NCI-H2227 (cell line): Measurements from ENCODE around the gene NDUFS5.
"Not testable (repeated sequence)": the region's sequence is repeated elsewhere in the genome, so short reads cannot be mapped to it uniquely, and the experiment has no call there.

ENCODE experiments used
- DNase-seq: peaks from one replicate; lab custom pipeline; 2025; ENCODE audit not compliant: unreplicated experiment; lab: John Stamatoyannopoulos, UW

NDUFS5 gene

GRCh38 chr1:39026051-39026865 is at the start of gene NDUFS5:
Gene NDUFS5, plus strand, starts transcription at chr1:39026350. Its CDS starts 2,375 bp downstream, at chr1:39028725.
- DNase-seq: peak; percentile 93

GRCh38 chr1:38977399-38978244 is 48.5 kb upstream of the NDUFS5 start:
- DNase-seq: not testable (repeated sequence)

- DNase-seq: not testable (repeated sequence)
Measured at GRCh38 chr1:38978245-38978542, 48.0 kb upstream of the NDUFS5 start.

GRCh38 chr1:38979380-38979779 is 46.8 kb upstream of the NDUFS5 start:
- DNase-seq: peak; percentile 68

GRCh38 chr1:38989979-38990378 is 36.2 kb upstream of the NDUFS5 start:
- no peak for DNase-seq

GRCh38 chr1:38990386-38990737 is 35.8 kb upstream of the NDUFS5 start:
- DNase-seq: peak; percentile 40

GRCh38 chr1:38990738-38991637 is 35.2 kb upstream of the NDUFS5 start, which contains the start of gene AKIRIN1:
Gene AKIRIN1, plus strand, starts transcription at chr1:38991276. Its CDS starts 105 bp downstream, at chr1:38991381.
- peak; percentile 98 for DNase-seq

- peak; percentile 58 for DNase-seq
Measured at GRCh38 chr1:38991638-38992411, 34.3 kb upstream of the NDUFS5 start.

GRCh38 chr1:38992412-38993111 is 33.6 kb upstream of the NDUFS5 start:
- DNase-seq: no peak

- no peak for DNase-seq
Measured at GRCh38 chr1:38994196-38994595, 32.0 kb upstream of the NDUFS5 start.

GRCh38 chr1:38997034-38997900 is 28.9 kb upstream of the NDUFS5 start:
- DNase-seq: no peak

GRCh38 chr1:38997901-38998190 is 28.3 kb upstream of the NDUFS5 start:
- DNase-seq: no peak

- no peak for DNase-seq
Measured at GRCh38 chr1:39001516-39002421, 24.4 kb upstream of the NDUFS5 start.

- no peak for DNase-seq
Measured at GRCh38 chr1:39003281-39003680, 22.9 kb upstream of the NDUFS5 start.

- no peak for DNase-seq
Measured at GRCh38 chr1:39003794-39004193, 22.4 kb upstream of the NDUFS5 start.

- no peak for DNase-seq
Measured at GRCh38 chr1:39006287-39006686, 19.9 kb upstream of the NDUFS5 start.

- DNase-seq: no peak
Measured at GRCh38 chr1:39006726-39007645, 19.2 kb upstream of the NDUFS5 start.
